NAMALWA (cell line): ENCODE results near the gene STX8.
"Not testable (repeated sequence)": the region's sequence is repeated elsewhere in the genome, so short reads cannot be mapped to it uniquely, and the experiment has no call there.

Source experiments
- DNase-seq: peaks from one replicate; pipeline ENCODE4 v3.0.0-alpha.2; 2015; ENCODE audit warnings: low spot score

The STX8 gene

GRCh38 chr17:9339958-9340357 is 235.7 kb downstream of the STX8 start:
- no peak for DNase-seq

GRCh38 chr17:9339482-9339881 is 236.1 kb downstream of the STX8 start:
- not testable (repeated sequence) for DNase-seq

GRCh38 chr17:9336817-9337216 is 238.8 kb downstream of the STX8 start:
- DNase-seq: no peak

- no peak for DNase-seq
These were observed 240.8 kb downstream of the STX8 start for GRCh38 chr17:9334536-9335446.

GRCh38 chr17:9332132-9332494 is 243.5 kb downstream of the STX8 start:
- DNase-seq: no peak

GRCh38 chr17:9331279-9332131 is 244.1 kb downstream of the STX8 start:
- DNase-seq: no peak

- no peak for DNase-seq
These were observed 244.9 kb downstream of the STX8 start for GRCh38 chr17:9330611-9331271.

- DNase-seq: no peak
These were observed 245.5 kb downstream of the STX8 start for GRCh38 chr17:9330141-9330540.

- DNase-seq: no peak
These were observed 246.2 kb downstream of the STX8 start for GRCh38 chr17:9329251-9329921.

- no peak for DNase-seq
These were observed 250.8 kb downstream of the STX8 start for GRCh38 chr17:9324864-9325263.

GRCh38 chr17:9322326-9322725 is 253.3 kb downstream of the STX8 start:
- no peak for DNase-seq

GRCh38 chr17:9321890-9322289 is 253.7 kb downstream of the STX8 start:
- DNase-seq: no peak

GRCh38 chr17:9315360-9315759 is 260.3 kb downstream of the STX8 start:
- DNase-seq: no peak

GRCh38 chr17:9313346-9313745 is 262.3 kb downstream of the STX8 start:
- DNase-seq: no peak

GRCh38 chr17:9309216-9309615 is 266.4 kb downstream of the STX8 start:
- DNase-seq: no peak

GRCh38 chr17:9308069-9308468 is 267.6 kb downstream of the STX8 start:
- no peak for DNase-seq

GRCh38 chr17:9307313-9307998 is 268.2 kb downstream of the STX8 start:
- DNase-seq: no peak

- no peak for DNase-seq
These were observed 269.5 kb downstream of the STX8 start for GRCh38 chr17:9306086-9306485.

- DNase-seq: no peak
These were observed 275.9 kb downstream of the STX8 start for GRCh38 chr17:9299695-9300094.

- DNase-seq: no peak
These were observed 276.8 kb downstream of the STX8 start for GRCh38 chr17:9298776-9299295.

GRCh38 chr17:9298135-9298534 is 277.5 kb downstream of the STX8 start:
- no peak for DNase-seq
